OCI-LY3 (cell line): ENCODE results near the gene RTN4RL1.

Experiments
- H2AFZ ChIP-seq: fragments of 200-600, 300-600 bp; shearing (Covaris generic); 2 replicates; pipeline ENCODE4 v1.6.0; 2014; ENCODE audit warnings: antibody characterized with exemption, low read depth, low read length
- H3K27ac ChIP-seq: fragments of 200-600, 300-600 bp; sonication (generic); 2 replicates; pipeline ENCODE4 v1.5.1; 2014; ENCODE audit warnings: mild to moderate bottlenecking, low read length, moderate library complexity, mixed read lengths
- H3K27me3 ChIP-seq: fragments of 200-600, 300-600 bp; sonication (generic); 2 replicates; pipeline ENCODE4 v1.6.1; 2014; ENCODE audit warnings: low read depth, low read length, mixed read lengths
- H3K36me3 ChIP-seq: fragments of 200-600, 300-600 bp; sonication (generic); replicated peaks from 2 replicates; pipeline ENCODE3; 2014; ENCODE audit warnings: low read depth, low read length, mixed read lengths
- H3K4me1 ChIP-seq: fragments of 300-600, 200-600 bp; sonication (generic); 2 replicates; pipeline ENCODE4 v1.6.1; 2014; ENCODE audit warnings: low read length, mixed read lengths
- H3K4me2 ChIP-seq: fragments of 200-600, 300-600 bp; sonication (generic); 2 replicates; pipeline ENCODE4 v1.6.1; 2014; ENCODE audit warnings: low read length, mixed read lengths
- H3K4me3 ChIP-seq: fragments of 300-600, 200-600 bp; sonication (generic); 2 replicates; pipeline ENCODE4 v1.5.1; 2014; ENCODE audit warnings: antibody characterized with exemption, mild to moderate bottlenecking, low read length, moderate library complexity
- H3K79me2 ChIP-seq: fragments of 300-600, 200-600 bp; shearing (Covaris generic); 2 replicates; pipeline ENCODE4 v1.6.1; 2014; ENCODE audit warnings: mild to moderate bottlenecking, low read length, mixed read lengths
- H3K9ac ChIP-seq: fragments of 300-600, 200-600 bp; shearing (Covaris generic); 2 replicates; pipeline ENCODE4 v1.6.0; 2014; ENCODE audit warnings: mild to moderate bottlenecking, low read length, moderate library complexity
- H3K9me3 ChIP-seq: fragments of 200-600, 300-600 bp; shearing (Covaris generic); 2 replicates; pipeline ENCODE4 v1.6.1; 2014; ENCODE audit warnings: low read length, mixed read lengths; ENCODE audit not compliant: insufficient read depth
- H4K20me1 ChIP-seq: fragments of 200-600, 300-600 bp; sonication (generic); 2 replicates; pipeline ENCODE4 v1.6.1; 2016; ENCODE audit warnings: low read length, mixed read lengths; ENCODE audit not compliant: insufficient read depth
- CTCF ChIP-seq: fragments of 200-600, 300-600 bp; sonication (generic); IDR thresholded peaks from 2 replicates; pipeline ENCODE4 v1.5.1; 2014; ENCODE audit warnings: antibody characterized with exemption, low read length, low read depth
- EZH2phosphoT487 ChIP-seq: fragments of 200-600 bp; shearing (Covaris generic); IDR thresholded peaks from 2 replicates; pipeline ENCODE4 v1.6.1; 2018; ENCODE audit warnings: antibody characterized with exemption, mixed run types, low read depth

RTN4RL1 gene

GRCh38 chr17:1947743-1948516 is 77.2 kb downstream of the RTN4RL1 start:
- Histone ChIP-seq H3K9me3 (no peaks in the 10 kb centered on the region), H3K36me3 (no peaks in the 10 kb centered on the region), H3K4me3 (no peak overlapping the region), H3K4me2 (no peak overlapping the region), H4K20me1 (no peaks in the 10 kb centered on the region), H3K79me2 (no peaks in the 10 kb centered on the region), H3K27ac (no peak overlapping the region), H3K4me1 (peaks cover 31% of the 10 kb centered on the region), H3K27me3 (no peaks in the 10 kb centered on the region), H2AFZ (no peak overlapping the region), H3K9ac (no peak overlapping the region)
- no peak for TF ChIP-seq EZH2phosphoT487
- no peak for TF ChIP-seq CTCF

GRCh38 chr17:1947229-1947742 is 77.8 kb downstream of the RTN4RL1 start:
- H3K9ac ChIP-seq: no peak overlapping the region

GRCh38 chr17:1946021-1946932 is 78.9 kb downstream of the RTN4RL1 start:
- Histone ChIP-seq H3K4me1 (peaks cover 48% of the 10 kb centered on the region), H3K9ac (no peak overlapping the region), H2AFZ (0 out of 2 replicates have a peak overlapping the region, but pooled peaks have one; percentile 21), H3K36me3 (no peaks in the 10 kb centered on the region), H3K9me3 (no peaks in the 10 kb centered on the region), H4K20me1 (no peaks in the 10 kb centered on the region), H3K27me3 (no peaks in the 10 kb centered on the region), H3K79me2 (no peaks in the 10 kb centered on the region), H3K4me2 (no peak overlapping the region), H3K27ac (no peak overlapping the region; the same call in 1 of the 2 replicates), H3K4me3 (no peak overlapping the region)
- TF ChIP-seq CTCF: no peak
- TF ChIP-seq EZH2phosphoT487: no peak

More at GRCh38 chr17:1947229-1947742, 77.8 kb downstream of the RTN4RL1 start:
- Histone ChIP-seq H3K27ac (no peak overlapping the region), H3K79me2 (no peaks in the 10 kb centered on the region), H3K4me3 (no peak overlapping the region), H3K36me3 (no peaks in the 10 kb centered on the region), H4K20me1 (no peaks in the 10 kb centered on the region), H3K4me2 (no peak overlapping the region), H2AFZ (no peak overlapping the region), H3K4me1 (peaks cover 38% of the 10 kb centered on the region), H3K27me3 (no peaks in the 10 kb centered on the region), H3K9me3 (no peaks in the 10 kb centered on the region)
- no peak for TF ChIP-seq CTCF
- no peak for TF ChIP-seq EZH2phosphoT487

DNA sequence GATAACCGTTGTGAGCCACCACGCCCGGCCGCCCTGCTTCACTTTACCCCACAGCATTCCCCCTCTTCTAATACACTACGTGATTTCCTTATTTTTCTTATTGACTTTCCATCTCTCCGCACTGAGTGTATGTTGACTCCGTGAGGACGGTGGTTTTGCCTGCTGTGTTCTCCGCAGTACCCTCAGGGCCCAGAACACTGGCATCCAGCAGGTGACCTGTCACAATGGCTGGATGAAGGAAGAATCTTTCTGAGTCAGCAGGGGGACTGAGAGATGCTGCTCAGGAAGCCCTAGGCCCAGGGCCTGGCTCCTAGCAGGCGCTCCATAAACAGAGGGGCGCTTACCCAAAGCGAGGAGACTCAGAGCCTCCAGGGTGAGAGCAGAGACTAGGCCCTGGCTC is 79.5 kb downstream of the RTN4RL1 start:
- H3K4me1 ChIP-seq: peaks cover 54% of the 10 kb centered on the region
- 0 out of 2 replicates have a peak overlapping the region, but pooled peaks have one; percentile 21 for H2AFZ ChIP-seq
- no peak overlapping the region for H3K4me3 ChIP-seq
- no peaks in the 10 kb centered on the region for H4K20me1 ChIP-seq
- TF ChIP-seq CTCF (no peak), EZH2phosphoT487 (no peak)
- no peak overlapping the region for H3K9ac ChIP-seq
- H3K27me3 ChIP-seq: no peaks in the 10 kb centered on the region
- no peak overlapping the region; the same call in 1 of the 2 replicates for H3K27ac ChIP-seq
- H3K9me3 ChIP-seq: no peaks in the 10 kb centered on the region
- H3K79me2 ChIP-seq: peaks cover 5% of the 10 kb centered on the region; the same call in 1 of the 2 replicates
- no peak overlapping the region for H3K4me2 ChIP-seq
- no peaks in the 10 kb centered on the region for H3K36me3 ChIP-seq
